Measurements from ENCODE around the gene ARHGAP29.

DNA sequence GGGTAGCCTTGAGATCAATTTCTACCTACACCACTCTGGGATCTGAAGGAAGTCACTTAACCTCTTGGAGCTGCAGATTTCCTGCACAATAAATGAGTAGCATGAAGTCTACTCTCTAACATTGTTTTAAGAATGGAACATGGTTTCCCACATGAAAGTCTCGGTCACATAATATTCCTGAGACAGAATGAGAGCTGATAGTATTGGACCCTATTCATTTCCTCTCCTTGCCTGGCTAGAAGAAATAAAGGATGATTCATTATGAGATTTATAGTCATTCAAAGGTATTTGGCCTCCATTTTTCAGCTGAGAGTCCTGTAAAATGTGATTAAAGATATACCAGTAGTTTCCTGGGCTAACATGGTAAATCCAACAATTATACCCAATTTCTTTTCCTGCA is 56.7 kb downstream of the ARHGAP29 start:
- no peak for TF ChIP-seq GATA2 (IDR thresholded peaks at IDR 0.05; ENCODE audit: low read depth, low read length)
- TF ChIP-seq GATA3 (IDR thresholded peaks at IDR 0.05; ENCODE audit: low read depth, low read length), result no peak

All from SH-SY5Y (cell line).